DND-41 (cell line): ENCODE results near the gene KLKB1.

Experiments
- ATAC-seq: fragments of 200-7000 bp; cut with Tn5 transposase; 3 replicates; pipeline ENCODE4 v1.9.1; 2021; ENCODE audit warnings: low read depth; ENCODE audit not compliant: insufficient read depth
- DNase-seq: peaks from one replicate; pipeline ENCODE4 v3.0.0-alpha.2; 2020
- H2AFZ ChIP-seq: 2 replicates; pipeline ENCODE4 v1.6.0; 2012; ENCODE audit warnings: low read depth, low read length
- H3K27ac ChIP-seq: 2 replicates; pipeline ENCODE4 v1.5.1; 2012; ENCODE audit warnings: low read length, inconsistent platforms
- H3K27me3 ChIP-seq: fragments of 200-600 bp; sonication (generic); 2 replicates; pipeline ENCODE4 v1.6.0; 2012; ENCODE audit warnings: low read length, mild to moderate bottlenecking, inconsistent platforms; ENCODE audit not compliant: insufficient read depth, poor library complexity
- H3K36me3 ChIP-seq: 2 replicates; pipeline ENCODE4 v1.5.1; 2012; ENCODE audit warnings: low read length, inconsistent platforms; ENCODE audit not compliant: insufficient read depth
- H3K4me1 ChIP-seq: 2 replicates; pipeline ENCODE4 v1.5.1; 2012; ENCODE audit warnings: mild to moderate bottlenecking, low read length; ENCODE audit not compliant: insufficient read depth
- H3K4me2 ChIP-seq: 2 replicates; pipeline ENCODE4 v1.6.0; 2012; ENCODE audit warnings: mild to moderate bottlenecking, moderate library complexity, low read length, inconsistent platforms; ENCODE audit not compliant: insufficient read depth
- H3K4me3 ChIP-seq, 2 experiments: fragments of 200-600 bp in 1 of 2; shearing (Covaris generic) in 1 of 2; 2 replicates each; pipeline ENCODE4 v1.5.1; 2012 to 2016; ENCODE audit warnings: inconsistent platforms in 2 of 2, low read length in 2 of 2, mild to moderate bottlenecking in 2 of 2, low read depth in 1 of 2, moderate library complexity in 1 of 2
- H3K79me2 ChIP-seq: 2 replicates; pipeline ENCODE4 v1.6.0; 2012; ENCODE audit warnings: low read length, inconsistent platforms; ENCODE audit not compliant: insufficient read depth
- H3K9ac ChIP-seq: 2 replicates; pipeline ENCODE4 v1.6.0; 2012; ENCODE audit warnings: low read depth, mild to moderate bottlenecking, inconsistent platforms, low read length, moderate library complexity
- H3K9me3 ChIP-seq: 2 replicates; pipeline ENCODE4 v1.5.1; 2012; ENCODE audit warnings: low read length, moderate library complexity, mild to moderate bottlenecking, inconsistent platforms; ENCODE audit not compliant: insufficient read depth, severe bottlenecking
- H4K20me1 ChIP-seq: 2 replicates; pipeline ENCODE4 v1.6.0; 2012; ENCODE audit warnings: low read length; ENCODE audit not compliant: insufficient read depth
- EZH2 ChIP-seq: IDR thresholded peaks from 3 replicates; pipeline ENCODE4 v1.6.1; 2012; ENCODE audit warnings: borderline replicate concordance, low read depth, mild to moderate bottlenecking, moderate library complexity, low read length, inconsistent platforms; ENCODE audit not compliant: severe bottlenecking
- TF ChIP-seq, protein P1 (sequence below): IDR thresholded peaks from 2 replicates; pipeline ENCODE4 v1.5.1; 2012; ENCODE audit warnings: borderline replicate concordance, low read length, moderate library complexity, mild to moderate bottlenecking; ENCODE audit not compliant: poor library complexity, severe bottlenecking; ENCODE audit errors: extremely low read depth

Gene KLKB1

DNA sequence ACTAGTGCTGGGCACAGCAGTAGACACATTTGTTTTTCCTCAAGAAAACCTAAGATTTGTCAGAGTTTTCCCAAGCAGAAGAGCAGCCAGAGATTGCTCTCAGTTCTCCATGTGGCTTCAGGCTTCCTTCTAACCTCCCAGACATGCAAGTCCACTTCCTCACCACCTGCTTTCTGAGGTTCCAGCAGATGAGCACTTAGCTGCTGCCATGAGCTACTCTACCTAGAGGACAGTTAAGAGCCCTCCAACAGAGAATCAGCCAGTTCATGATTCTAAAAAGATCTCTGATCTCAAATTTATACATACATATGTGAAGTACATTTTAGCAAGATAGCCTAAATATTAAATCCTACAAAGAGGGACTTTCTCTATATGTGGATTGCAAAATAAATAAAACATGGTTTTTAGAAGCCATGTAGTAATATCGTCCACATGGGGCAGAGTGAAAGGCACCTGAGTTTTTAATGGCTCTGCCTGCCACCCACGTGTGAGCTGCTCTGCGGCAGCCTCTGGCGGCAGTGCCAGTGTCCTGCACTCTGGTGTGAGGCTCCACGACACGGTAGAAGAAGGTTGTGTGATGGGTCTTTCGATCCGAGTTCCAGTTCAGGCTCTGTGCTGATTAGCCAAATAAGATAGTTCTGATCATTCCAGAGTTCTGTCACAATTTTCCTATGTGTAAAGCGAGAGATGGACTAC, 25.6 kb upstream of the KLKB1 start:
- Histone ChIP-seq H3K9me3 (no peaks in the 10 kb centered on the region), H3K4me2 (no peak overlapping the region), H3K79me2 (no peaks in the 10 kb centered on the region), H3K4me3 (no peak overlapping the region), H3K4me1 (no peaks in the 10 kb centered on the region), H3K27me3 (no peaks in the 10 kb centered on the region), H3K9ac (no peak overlapping the region), H2AFZ (no peak overlapping the region), H4K20me1 (no peaks in the 10 kb centered on the region; the same call in 1 of the 2 replicates), H3K27ac (no peak overlapping the region), H3K36me3 (peaks cover 18% of the 10 kb centered on the region; the same call in 1 of the 2 replicates)
- no peak for DNase-seq
- ATAC-seq = peak; percentile 69
- TF ChIP-seq, protein P1, sequence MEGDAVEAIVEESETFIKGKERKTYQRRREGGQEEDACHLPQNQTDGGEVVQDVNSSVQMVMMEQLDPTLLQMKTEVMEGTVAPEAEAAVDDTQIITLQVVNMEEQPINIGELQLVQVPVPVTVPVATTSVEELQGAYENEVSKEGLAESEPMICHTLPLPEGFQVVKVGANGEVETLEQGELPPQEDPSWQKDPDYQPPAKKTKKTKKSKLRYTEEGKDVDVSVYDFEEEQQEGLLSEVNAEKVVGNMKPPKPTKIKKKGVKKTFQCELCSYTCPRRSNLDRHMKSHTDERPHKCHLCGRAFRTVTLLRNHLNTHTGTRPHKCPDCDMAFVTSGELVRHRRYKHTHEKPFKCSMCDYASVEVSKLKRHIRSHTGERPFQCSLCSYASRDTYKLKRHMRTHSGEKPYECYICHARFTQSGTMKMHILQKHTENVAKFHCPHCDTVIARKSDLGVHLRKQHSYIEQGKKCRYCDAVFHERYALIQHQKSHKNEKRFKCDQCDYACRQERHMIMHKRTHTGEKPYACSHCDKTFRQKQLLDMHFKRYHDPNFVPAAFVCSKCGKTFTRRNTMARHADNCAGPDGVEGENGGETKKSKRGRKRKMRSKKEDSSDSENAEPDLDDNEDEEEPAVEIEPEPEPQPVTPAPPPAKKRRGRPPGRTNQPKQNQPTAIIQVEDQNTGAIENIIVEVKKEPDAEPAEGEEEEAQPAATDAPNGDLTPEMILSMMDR = peak; percentile 44
- TF ChIP-seq EZH2 = no peak

DNA sequence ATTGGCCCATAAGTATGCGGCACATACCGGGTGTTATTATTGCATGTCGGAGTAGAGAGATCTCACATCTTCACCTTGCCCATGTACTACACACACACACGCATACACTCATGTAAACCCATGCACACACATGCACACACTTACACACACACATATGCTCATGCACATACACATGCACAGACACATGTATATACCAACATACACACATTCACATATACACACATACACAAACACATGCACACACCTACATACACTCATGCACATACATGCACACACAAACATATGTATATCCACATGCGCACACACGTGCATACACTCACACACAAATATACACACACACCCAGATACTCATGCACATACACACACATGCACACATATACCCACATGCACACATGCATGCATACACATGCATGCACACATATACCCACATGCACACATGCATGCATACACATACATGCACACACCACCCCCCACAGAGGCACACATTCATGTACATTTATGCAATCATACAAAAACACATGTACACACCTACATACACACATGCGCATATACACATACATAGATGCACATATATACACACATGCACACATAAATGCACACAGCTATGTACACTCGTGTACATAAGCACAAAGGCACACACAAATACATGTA, 24.7 kb upstream of the KLKB1 start:
- Histone ChIP-seq H3K4me2 (no peak overlapping the region), H3K36me3 (peaks cover 11% of the 10 kb centered on the region; the same call in 1 of the 2 replicates), H3K27ac (no peak overlapping the region), H3K4me1 (no peaks in the 10 kb centered on the region), H4K20me1 (no peaks in the 10 kb centered on the region; the same call in 1 of the 2 replicates), H3K79me2 (no peaks in the 10 kb centered on the region), H2AFZ (no peak overlapping the region), H3K9me3 (no peaks in the 10 kb centered on the region), H3K9ac (no peak overlapping the region), H3K27me3 (no peaks in the 10 kb centered on the region), H3K4me3 (no peak overlapping the region)
- TF ChIP-seq, protein P1 = no peak
- no peak for TF ChIP-seq EZH2
- DNase-seq = no peak
- no peak for ATAC-seq

DNA sequence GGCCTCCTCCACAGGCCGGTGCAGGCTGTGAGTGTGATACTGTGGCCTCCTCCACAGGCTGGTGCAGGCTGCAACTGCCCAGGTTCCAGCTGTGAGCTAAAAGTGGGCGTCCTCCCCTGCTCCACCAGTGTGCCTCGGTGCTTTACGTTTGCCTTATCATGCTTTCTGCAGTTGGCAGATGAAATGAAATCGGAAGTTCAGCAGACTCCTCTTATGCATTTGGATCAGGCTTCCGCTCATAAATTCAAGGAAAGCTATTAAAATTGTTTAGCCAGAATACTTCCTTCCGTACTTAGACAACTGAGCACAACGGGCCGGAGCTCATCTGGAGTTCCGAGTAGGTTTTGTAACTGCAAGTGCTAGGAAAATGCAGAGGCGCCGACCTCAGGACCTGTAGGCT, 23.9 kb upstream of the KLKB1 start:
- H3K4me1 ChIP-seq = no peaks in the 10 kb centered on the region
- no peak for ATAC-seq
- H3K79me2 ChIP-seq = no peaks in the 10 kb centered on the region
- no peaks in the 10 kb centered on the region; the same call in 1 of the 2 replicates for H4K20me1 ChIP-seq
- TF ChIP-seq, protein P1 = no peak
- TF ChIP-seq EZH2 = no peak
- H3K4me3 ChIP-seq = no peak overlapping the region
- H3K4me2 ChIP-seq = no peak overlapping the region
- H3K9me3 ChIP-seq = no peaks in the 10 kb centered on the region
- no peaks in the 10 kb centered on the region for H3K27me3 ChIP-seq
- no peak overlapping the region for H3K9ac ChIP-seq
- H3K36me3 ChIP-seq = peaks cover 10% of the 10 kb centered on the region; the same call in 1 of the 2 replicates
- no peak overlapping the region for H2AFZ ChIP-seq
- H3K27ac ChIP-seq = no peak overlapping the region
- no peak for DNase-seq
